Fibroblast of pulmonary artery (primary cell): Measurements from ENCODE around the gene NPW.
A peak's percentile ranks its signal among the peaks of the same experiment; 100 is the strongest.

Experiments used
- DNase-seq: peaks from one replicate; pipeline ENCODE4 v3.0.0-alpha.2; 2010; ENCODE audit warnings: low read depth
- H3K4me3 ChIP-seq: replicated peaks from 2 replicates; pipeline ENCODE4 v1.5.1; 2011; ENCODE audit warnings: low read depth, mild to moderate bottlenecking, control low read depth, low read length, moderate library complexity
- CTCF ChIP-seq: IDR thresholded peaks from 2 replicates; pipeline ENCODE4 v1.5.1; 2011; ENCODE audit warnings: mild to moderate bottlenecking, control low read depth, low read length, inconsistent platforms; ENCODE audit errors: missing control alignments

The NPW gene

GRCh38 chr16:1980770-1981087 is 38.9 kb upstream of the NPW start:
- no peak for TF ChIP-seq CTCF
- H3K4me3 ChIP-seq: no peak overlapping the region
- no peak for DNase-seq

GRCh38 chr16:1981398-1981836 is 38.2 kb upstream of the NPW start, which contains the start of gene NOXO1:
Gene NOXO1 (minus strand): TSS chr16:1981469. CDS start chr16:1981179, 290 bp downstream.
- no peak within 1 kb of the TSS for H3K4me3 ChIP-seq
- DNase-seq: no peak

GRCh38 chr16:1982013-1982433 is 37.6 kb upstream of the NPW start:
- no peak for DNase-seq
- TF ChIP-seq CTCF: no peak
- no peak overlapping the region for H3K4me3 ChIP-seq

More at GRCh38 chr16:1981398-1981836, 38.2 kb upstream of the NPW start, which contains the start of gene NOXO1:
- TF ChIP-seq CTCF: no peak

GRCh38 chr16:1982991-1983543 is 36.5 kb upstream of the NPW start:
- peak overlapping the region; percentile 51 for H3K4me3 ChIP-seq
- no peak for DNase-seq
- TF ChIP-seq CTCF: no peak

GRCh38 chr16:1983544-1984346 is 35.8 kb upstream of the NPW start, which contains the start of gene GFER:
Gene GFER (plus strand): TSS chr16:1984193. CDS start chr16:1984219, 26 bp downstream.
- H3K4me3 ChIP-seq: peak within 1 kb of the TSS; percentile 73
- peak; percentile 27 for TF ChIP-seq CTCF
- DNase-seq: peak; percentile 96

GRCh38 chr16:1984347-1985225 is 35.0 kb upstream of the NPW start:
- TF ChIP-seq CTCF: no peak
- H3K4me3 ChIP-seq: peak overlapping the region; percentile 73
- no peak for DNase-seq
